Middle frontal gyrus (tissue), 1 donor: ENCODE measurements around the gene NEMP1.
"Not testable (repeated sequence)": the region's sequence is repeated elsewhere in the genome, so short reads cannot be mapped to it uniquely, and the experiment has no call there.

Source experiments
- DNase-seq: peaks from one replicate; pipeline ENCODE4 v3.0.0-alpha.2; 2015; ENCODE audit warnings: low spot score; ENCODE audit errors: extremely low spot score

Gene NEMP1

GRCh38 chr12:57057067-57057751, 21.4 kb downstream of the NEMP1 start:
- no peak for DNase-seq

GRCh38 chr12:57055824-57056223, 22.8 kb downstream of the NEMP1 start:
- no peak for DNase-seq

GRCh38 chr12:57053901-57054300, 24.7 kb downstream of the NEMP1 start:
- not testable (repeated sequence) for DNase-seq

GRCh38 chr12:57053146-57053545, 25.4 kb downstream of the NEMP1 start:
- not testable (repeated sequence) for DNase-seq

DNA sequence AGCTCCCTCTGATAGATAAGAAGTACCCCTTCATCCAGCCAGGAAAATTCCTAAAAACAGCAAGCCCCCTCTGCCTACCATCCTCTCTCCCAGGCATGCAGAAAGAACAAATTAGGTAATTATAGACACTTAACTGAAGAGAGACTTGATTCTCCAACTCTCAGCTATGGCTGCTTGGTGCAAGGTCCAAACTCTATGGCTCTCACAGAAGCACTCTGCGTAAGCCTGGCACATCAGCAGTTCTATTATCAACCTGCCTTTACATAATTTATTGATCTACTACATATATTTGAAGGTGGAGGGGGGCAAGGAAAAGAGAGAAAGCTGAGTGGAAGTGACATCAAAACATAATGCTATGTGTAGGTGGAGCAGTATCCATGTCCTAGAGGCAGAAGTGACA, 27.6 kb downstream of the NEMP1 start:
- no peak for DNase-seq

DNA sequence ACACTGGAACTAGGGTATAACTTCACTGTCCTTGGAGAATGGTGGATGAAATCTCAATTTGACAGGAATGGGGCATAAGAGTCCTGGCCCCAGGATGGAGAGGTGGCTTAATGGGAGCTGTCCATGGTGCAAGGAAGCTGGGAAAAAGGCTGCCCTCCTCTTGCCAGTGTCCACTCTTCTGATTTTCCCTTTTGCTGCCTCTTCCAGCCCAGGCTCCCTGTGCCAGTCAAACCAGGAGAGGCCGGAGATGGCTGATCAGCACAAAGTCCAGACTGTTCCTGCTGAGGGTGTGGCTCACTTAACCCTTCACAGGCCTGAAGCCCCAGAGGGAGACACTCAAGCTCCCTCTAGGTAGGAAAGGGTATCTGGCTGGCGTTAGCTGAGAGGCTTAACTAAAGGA, 28.7 kb downstream of the NEMP1 start, which contains the start of gene MYO1A:
MYO1A (minus strand) TSS at position 240 of the 400 bp plus-strand sequence. CDS start 1,806 bp downstream, outside the sequence.
- no peak for DNase-seq

DNA sequence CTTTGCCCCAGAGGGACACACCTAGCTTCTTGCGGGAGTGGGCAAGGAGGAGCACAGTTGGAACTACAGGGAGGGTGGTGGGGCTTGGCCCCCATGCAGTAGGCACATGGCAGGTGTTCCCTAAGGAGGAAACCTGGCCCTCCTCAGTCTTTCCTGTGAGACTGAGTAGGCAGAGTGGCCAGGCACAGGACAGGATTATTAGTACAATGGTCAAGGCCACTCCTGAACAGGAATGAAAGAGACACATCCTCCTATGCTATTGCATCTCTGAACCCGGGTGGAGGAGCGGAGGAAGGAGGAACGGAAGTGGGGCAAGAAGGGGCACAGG, 29.5 kb downstream of the NEMP1 start:
- no peak for DNase-seq

DNA sequence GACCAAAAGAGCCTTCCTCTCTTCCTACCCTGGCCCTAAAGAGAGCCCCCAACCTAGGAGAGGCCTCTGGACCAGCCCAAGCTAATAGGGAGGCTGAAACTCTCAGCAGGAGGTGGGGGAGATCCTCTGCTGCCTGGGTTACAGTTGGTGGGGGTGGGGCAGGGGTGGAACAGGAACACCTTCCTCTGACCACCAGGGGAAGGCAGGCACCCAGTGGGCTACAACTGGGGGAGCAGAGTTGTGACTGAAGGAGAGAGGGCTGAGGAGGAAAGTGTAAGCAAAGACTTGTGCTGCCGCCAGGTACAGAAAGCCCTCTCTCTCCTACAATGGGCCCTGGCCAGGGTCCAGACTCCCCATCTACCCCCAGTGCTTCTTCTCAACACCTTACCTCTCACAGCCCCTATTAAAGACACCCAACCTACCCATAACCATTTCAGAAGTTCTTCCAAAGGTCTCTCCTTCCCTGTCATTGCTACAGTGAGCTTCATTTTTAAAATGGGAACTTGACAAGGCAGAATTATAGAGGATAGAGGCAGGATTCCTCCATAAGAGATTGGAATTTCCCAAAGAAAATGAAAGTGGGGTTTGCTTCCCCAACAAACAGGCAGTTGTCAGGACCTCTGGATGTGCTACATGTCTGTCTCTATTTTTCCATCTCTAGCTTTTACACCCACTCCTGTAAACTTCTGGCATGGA, 30.0 kb downstream of the NEMP1 start:
- no peak for DNase-seq

DNA sequence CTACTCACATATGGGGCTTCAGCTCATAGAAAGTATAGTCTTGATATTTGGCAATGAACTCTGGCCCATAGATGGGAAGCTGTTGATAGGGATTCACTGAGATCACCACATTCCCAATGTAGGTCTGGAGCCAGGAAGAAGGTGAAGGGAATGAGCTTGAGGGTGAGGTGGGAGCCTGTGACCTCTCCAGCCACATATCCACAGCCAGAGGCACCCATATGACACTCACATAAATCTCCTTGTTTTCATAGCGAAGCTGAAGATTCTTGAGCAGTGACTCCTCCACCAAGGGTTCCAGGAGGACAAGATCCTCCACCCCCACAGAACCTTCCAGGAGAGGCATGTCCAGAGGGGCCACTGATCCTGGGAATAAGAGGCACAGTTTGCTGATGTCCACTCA, 30.6 kb downstream of the NEMP1 start:
- no peak for DNase-seq

DNA sequence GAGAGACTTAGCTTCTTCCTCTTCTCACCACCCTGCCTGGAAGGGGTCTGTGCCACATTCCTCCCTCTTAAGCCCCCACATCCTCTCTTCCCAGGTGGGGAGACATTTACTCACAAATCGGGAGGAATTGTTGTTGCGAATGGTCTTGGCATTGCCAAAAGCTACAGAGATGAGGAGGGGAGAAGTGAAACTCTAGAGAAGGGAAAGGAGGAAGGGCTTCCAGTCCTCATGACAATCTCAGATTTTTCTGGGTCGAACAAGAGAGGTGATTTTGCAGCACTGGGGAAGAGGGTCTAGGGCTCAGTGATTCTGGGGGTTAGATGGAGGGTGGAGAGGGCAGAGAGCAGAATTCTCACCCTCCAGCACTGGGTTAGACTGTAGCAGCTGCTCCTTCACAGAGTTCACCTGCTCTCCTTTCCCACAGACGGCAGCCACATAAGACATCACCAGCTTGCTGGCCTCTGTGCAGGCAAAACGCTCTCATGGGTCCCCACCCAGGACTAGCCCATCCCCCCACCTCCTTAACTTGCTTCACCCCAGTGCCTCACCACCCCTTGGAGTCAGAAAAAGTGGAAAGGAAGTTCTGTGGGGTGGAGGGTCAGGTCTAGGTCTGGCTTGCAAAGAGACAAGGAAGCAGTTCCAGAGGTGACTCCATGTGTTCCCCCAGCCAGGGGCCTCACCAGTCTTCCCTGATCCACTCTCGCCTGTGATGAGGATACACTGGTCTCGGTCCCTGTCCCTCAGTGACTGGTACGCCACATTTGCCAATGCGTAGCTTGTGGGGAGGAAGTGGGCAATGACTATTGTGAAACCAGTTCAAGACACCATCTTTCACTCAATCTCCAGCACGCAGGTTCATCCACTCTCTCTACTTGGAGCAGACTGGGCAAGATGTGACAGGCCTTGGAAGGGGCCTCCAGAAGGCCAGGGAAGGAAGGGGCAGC, 31.4 kb downstream of the NEMP1 start:
- DNase-seq: no peak

DNA sequence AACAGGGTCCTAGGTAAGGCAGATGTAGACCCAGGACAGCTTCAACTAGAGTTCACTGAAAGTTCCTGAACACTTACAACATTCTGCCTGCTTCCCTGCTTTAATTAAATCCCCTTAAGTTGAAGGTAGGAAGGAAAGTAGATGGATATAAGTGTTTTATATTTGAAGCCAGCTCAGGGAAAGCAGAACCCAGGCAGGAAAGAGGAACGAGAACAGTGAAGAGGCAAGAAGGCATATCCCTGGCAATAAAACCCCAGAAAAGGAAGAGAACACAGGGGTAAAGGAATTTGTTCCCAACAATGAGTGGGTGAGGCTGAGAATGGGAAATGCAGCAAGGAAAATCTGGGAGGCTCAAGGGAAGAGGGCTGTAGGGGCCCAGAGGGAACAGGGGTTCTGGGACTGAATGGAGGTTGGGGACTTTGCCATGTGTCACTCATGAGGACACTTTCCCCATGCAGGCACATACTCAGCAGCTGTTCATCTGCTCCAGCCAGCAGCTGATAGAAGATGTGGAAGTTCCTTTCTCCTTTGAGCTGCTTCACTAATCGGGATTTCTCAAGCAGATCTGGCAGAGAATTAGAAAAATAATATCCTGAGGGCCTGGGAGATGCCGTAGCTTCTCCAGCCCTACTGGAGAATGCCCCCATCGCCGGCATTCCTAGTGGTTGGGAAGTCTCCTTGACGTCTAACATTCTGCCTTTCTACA, 32.4 kb downstream of the NEMP1 start:
- DNase-seq: no peak

- DNase-seq: no peak
Observed at GRCh38 chr12:57044889-57045288, 33.7 kb downstream of the NEMP1 start.

GRCh38 chr12:57044468-57044867, 34.1 kb downstream of the NEMP1 start:
- DNase-seq: no peak

- no peak for DNase-seq
Observed at GRCh38 chr12:57042695-57043094, 35.9 kb downstream of the NEMP1 start.

DNA sequence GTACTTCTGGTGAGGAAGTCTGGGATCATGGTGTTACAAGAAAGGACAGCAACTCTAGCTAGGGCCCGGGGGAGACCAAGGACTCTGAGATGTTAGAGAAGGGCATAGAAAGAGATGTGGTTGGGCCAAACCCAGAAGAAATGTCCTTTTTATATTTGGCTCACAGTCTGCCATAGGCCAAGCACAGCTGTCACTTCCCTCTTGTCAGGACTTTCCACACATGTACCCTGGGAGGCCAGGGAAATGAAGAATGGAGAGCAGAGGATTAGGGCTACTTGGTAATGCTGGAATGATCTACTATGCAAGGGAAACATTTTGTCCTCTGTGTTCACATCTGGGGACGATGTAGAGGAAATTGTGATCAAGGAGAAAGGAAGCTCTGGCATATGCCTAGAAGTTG, 37.8 kb downstream of the NEMP1 start:
- no peak for DNase-seq

- no peak for DNase-seq
Observed at GRCh38 chr12:57040211-57040610, 38.4 kb downstream of the NEMP1 start.

GRCh38 chr12:57039016-57039798, 39.4 kb downstream of the NEMP1 start:
- DNase-seq: no peak

DNA sequence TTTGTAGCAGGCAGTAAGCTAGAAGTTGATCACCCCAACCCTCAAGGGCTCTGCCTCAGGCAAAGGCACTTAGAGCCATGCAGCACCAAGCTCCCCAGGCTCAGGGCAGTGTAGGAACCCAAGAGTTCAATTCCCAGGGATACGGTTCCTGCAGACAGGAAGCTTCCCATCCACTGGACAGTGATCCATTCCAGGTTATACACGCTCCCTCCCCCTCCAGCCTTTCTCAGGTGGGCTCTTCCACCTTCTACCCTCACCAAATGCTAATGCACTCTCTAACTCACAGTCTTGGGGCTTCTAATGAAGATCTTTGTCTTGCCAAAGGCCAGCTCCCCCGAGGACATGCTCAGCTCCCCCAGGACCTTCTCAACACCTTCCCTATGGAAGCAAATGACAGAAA, 41.3 kb downstream of the NEMP1 start:
- DNase-seq: no peak

GRCh38 chr12:57033431-57033830, 45.2 kb downstream of the NEMP1 start:
- no peak for DNase-seq

DNA sequence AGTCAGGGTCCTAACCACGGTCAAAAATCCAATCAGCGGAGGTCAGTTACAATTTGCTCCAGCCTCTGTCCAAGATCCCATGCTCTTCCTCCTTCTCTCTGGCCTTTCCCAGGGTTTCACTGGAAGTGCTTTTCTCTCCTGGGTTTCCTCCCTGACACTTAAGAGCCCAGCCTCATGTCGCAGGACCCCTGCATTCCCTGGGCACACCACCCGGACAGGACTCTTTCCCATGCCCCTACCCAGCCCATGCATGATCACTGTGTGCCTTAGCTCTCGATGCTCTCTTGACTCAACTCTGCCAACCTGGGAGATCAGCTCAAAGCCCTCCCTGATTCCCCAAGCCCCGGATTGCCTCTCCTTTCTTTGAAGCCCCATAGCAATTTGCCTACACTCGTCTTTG, 46.8 kb downstream of the NEMP1 start:
- DNase-seq: no peak
